Activated CD8-positive, alpha-beta memory T cell treated with anti-CD3 and anti-CD28 coated beads for 1 hour (primary cell): ENCODE results near the gene CUL4A.
"Not testable (repeated sequence)": the region's sequence is repeated elsewhere in the genome, so short reads cannot be mapped to it uniquely, and the experiment has no call there.

Experiments
- DNase-seq, 2 donors: peaks; one replicate each; pipeline ENCODE4 v3.0.0-alpha.2; 2020; ENCODE audit warnings: low read depth in 1 of 2; ENCODE audit errors: extremely low read depth in 1 of 2

CUL4A gene

DNA sequence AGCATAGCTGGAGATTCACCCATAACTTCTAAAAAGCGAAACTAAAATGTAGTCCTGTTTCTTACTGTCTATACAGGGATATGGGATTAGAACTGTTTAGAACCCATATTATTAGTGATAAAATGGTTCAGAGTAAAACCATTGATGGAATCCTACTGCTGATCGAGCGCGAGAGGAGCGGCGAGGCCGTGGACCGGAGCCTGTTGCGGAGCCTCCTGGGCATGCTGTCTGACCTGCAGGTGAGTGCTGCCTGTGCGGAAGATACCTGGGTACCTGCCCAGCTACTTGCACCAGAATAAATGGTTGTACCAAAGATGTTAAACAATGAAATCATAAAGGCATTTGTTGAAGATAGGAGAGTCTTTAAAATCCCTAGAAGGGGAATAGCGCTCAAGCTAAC, 23.7 kb downstream of the CUL4A start:
- no peak for DNase-seq

DNA sequence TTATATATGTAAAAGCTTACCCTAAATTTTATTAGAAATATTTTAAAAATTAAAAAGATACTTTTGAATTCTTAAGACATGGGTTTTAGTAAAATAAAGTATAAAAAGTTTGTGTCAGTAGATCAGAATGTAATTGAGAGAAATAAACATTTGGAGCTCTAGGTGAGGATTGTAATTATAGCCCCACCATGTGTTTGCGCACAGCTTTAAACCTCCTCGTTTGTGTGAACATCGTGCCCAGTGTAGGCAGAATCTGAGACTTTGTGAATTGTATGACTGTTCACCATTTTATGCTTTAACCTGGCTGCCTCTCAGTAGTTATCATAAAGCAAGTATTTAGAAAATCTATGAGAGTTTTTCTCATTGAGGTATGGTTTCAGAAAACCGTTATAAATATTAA, 29.1 kb downstream of the CUL4A start:
- no peak for DNase-seq

DNA sequence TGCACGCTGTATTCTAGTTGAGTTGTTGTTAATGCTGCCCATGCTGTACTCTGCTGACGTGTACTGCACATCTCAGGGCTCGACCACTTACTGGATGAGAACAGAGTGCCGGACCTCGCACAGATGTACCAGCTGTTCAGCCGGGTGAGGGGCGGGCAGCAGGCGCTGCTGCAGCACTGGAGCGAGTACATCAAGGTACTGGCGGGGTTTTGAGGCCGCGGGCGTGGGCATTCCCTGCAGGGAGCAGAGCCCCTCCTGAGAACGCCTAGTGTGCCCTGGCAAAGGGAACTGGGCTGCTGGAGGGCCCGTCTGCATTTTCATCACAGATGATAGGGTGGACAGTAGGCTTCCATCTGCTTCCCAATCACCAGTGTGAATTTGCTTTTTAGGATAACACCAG, 29.9 kb downstream of the CUL4A start:
- DNase-seq: no peak

DNA sequence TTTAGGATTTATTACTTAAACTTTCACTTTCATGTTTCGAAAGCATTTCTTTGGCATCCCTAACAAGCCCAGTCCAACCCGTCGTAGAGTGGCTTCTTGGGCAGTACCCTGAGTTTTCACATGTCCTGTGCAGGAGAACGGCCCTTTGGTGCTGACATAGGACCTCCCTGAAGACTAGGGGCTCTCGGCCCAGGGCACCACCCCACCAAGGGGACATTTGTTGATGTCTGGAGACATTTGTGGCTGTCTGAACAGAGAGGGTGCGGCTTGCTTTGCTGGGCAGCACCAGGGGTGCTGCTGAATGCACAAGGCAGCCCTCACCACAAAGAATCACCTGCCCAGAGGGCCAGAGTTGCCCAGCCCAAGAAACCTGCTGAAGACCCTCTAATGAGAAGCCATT, 30.6 kb downstream of the CUL4A start:
- no peak for DNase-seq

- DNase-seq: not testable (repeated sequence)
These were observed 32.2 kb downstream of the CUL4A start for GRCh38 chr13:113241623-113242022.

DNA sequence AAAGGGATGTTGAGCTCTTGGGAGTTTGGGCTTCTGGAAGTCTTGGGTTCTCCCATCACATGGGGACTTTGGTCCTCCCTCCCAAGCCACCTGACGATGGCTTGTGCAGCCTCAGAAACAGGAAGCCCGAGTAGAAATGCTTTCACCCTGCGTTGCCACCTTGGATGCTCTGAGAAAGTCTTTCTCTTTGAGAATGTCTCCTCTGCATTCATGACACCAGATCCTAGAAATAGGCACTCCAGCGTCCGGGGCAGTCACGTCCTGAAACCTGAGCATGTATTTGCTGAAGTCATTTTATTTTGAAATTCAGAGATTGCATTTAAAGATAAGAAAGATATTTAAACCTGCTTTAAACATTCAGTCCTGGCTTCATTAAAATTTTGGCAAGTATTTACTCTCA, 34.4 kb downstream of the CUL4A start:
- no peak for DNase-seq

DNA sequence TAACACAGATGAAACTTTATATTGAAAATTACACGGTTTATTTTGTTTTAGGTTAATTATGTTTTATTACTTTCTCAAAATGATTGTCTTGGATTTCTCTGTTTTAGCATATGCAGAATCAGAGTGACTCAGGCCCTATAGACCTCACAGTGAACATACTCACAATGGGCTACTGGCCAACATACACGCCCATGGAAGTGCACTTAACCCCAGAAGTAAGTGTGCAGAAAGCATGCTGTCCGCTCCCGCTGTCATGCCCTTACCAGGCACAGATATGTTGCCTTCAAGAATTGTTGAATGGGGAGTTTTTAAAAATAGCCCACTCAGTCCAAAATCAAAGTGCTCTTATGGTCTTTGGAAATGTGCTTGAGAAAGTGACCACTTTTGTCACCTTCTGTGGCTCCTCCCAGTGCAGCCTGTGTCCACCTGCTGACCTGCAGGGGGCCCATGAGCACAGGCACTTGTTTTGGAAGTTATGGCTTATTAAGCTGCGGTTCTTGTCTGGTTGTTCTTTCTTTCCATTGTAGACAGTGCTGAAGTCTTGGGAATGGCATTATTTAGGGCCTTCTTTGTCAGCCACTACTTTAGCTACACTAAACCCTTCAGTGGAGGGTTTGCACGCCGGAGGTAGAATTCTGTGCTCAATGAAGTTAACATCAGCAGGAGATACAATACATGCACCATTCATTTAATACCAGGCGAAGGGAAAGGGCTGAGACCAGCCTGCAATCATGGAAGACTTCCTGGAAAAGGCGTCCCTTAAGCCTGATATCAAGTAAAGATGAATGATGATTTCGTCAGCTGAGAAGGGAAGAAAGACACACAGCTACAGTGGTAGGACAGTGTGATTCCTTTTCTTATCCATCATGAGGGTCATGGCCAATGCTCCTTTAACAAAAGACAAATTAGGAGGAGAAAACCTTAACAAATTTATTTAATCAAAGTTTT, 36.7 kb downstream of the CUL4A start:
- no peak for DNase-seq

DNA sequence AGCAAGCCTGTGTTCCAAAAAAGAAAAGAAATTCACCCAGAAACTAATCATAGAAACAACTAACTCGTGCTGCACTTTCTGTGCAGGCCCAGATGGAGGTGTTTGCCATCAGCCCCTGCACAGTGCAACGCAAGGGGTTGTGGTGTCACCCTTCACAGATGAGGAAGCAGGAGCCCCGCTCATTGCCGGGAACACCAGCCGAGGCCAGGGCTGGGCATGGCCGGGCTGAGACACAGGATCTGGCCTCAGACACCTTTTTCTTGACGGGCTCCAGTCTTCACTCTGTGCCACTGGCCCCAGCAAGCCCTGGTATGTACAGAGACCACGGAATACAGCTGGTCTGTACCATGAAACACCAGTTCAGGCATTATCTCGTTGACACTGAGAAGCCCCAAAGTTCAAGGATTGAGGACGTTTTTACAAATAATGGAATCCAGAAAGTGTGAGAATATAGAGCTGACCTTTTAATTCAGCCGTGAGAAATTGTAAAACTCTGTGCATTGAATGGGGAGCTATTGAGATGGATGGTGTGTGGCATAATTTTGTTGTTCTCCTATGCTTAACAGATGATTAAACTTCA, 43.2 kb downstream of the CUL4A start:
- no peak for DNase-seq

DNA sequence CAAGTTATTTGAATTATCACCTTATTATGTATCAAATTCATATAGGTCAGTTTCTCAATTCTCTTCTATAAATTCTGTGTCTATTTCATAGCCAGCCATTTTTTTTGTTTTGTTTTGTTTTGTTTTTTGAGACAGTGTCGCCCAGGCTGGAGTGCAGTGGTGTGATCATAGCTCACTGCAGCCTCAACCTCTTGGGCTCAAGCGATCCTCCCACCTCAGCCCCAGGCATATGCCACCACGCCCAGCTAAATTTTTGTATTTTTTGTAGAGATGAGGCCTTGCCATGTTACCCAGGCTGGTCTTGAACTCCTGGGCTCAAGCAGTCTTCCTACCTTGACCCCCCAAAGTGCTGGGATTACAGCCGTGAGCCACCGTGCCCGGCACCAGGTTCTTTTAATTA, 48.5 kb downstream of the CUL4A start:
- DNase-seq: not testable (repeated sequence)

GRCh38 chr13:113258321-113259054, 49.1 kb downstream of the CUL4A start:
- no peak for DNase-seq

DNA sequence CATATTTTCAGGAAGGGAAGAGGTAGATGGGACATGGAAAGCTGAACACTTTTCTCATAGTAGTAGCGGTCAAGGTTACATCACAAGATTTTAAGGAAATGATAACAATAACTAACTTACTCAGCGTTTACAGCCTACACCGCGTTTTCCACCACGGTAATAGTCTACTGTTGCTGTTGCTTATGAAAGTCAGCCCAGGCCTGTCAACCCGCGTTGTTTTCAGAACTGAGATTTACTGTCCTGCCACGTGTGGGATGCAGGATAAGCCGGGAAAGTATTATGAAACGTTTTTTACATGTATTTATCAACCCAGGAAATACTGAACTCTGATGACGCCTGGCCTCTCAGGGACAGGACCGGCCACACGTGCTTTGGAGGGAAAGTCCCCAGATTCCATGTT, 51.6 kb downstream of the CUL4A start:
- no peak for DNase-seq

- not testable (repeated sequence) for DNase-seq
These were observed 53.6 kb downstream of the CUL4A start for GRCh38 chr13:113263016-113263415.

DNA sequence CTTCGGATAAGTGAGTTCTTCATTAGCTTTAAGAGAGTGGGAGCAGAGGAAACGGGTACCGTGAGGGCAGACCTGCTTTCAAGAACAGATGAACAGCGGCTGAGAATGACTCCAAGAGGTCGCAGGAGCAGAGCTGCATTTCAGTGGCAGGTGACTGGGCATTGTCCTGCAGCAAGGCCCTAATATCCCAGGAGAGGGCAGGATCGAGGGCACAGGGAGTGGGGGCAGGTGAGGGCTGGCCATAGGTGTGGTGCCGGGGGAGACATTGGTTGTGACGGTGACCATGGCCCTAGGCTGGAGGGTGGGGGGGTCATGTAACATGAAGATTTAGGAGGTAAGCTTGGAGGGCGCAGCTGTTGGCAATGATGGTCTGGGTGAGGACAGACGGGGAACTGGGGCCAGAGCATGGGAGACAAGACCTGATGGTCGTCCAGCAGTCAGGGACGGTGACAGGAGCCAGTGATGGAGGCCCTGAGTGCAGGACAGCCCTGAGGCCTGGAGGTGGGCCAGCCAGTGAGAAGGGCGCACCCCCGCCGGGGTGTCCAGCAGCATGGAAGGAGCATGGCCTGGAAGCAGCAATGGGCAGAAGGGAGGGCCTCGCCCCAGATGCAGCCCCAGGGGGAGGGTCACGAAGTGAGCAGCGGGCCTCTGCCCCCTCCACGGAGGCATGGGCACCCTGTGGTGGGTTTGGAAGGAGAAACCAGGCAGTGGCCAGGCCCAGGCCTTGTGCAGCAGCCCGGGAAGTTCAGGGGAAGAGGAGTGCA, 58.4 kb downstream of the CUL4A start:
- DNase-seq: no peak

GRCh38 chr13:113272031-113272430, 62.6 kb downstream of the CUL4A start:
- DNase-seq: no peak

DNA sequence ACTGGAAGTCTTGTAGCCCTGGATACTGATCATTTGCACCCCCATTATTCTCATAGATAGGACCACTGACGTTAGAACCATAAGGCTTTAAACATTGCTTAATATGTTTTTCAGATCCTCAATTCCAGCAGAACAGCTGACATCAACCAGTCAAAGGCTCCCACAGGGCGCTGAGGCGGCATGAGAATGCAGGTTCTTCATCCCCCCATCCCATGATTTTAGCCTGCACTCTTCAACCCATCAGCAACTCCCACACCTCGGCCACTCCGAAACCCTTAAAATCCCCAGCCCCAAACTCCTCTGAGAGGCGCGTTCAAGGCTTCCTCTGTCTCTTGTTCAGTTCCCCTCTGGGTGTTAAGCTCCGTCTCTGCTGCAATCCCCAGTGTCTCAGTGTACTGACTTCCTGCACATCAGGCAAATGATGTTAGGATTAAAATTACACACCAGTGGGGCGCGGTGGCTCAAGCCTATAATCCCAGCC, 63.3 kb downstream of the CUL4A start:
- DNase-seq: no peak

DNA sequence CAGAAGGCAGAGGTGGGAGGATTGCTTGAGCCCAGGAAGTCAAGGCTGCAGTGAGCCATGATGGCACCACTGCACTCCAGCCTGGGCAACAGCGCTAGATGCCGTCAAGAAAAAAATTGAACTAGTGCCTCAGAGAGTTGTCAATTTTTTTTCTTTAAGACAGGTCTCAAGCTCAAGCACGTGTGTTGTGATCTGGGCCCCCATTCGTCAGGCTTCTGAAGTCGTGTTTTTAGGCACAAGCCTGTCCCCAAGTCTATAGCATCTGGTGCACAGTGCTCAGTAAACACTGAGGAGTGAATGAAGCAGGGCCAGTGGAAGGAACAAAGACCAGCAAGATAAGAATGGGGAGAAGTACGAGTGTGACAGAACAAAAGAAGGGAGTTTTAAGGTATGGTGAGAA, 63.9 kb downstream of the CUL4A start:
- no peak for DNase-seq

GRCh38 chr13:113273851-113274590, 64.6 kb downstream of the CUL4A start:
- no peak for DNase-seq

GRCh38 chr13:113274721-113275120, 65.3 kb downstream of the CUL4A start:
- DNase-seq: no peak

GRCh38 chr13:113275387-113275786, 66.0 kb downstream of the CUL4A start:
- DNase-seq: no peak

GRCh38 chr13:113280126-113280525, 70.7 kb downstream of the CUL4A start:
- no peak for DNase-seq
